GM11168 (cell line): ENCODE results near the gene SV2C.
"Not testable (repeated sequence)": the region's sequence is repeated elsewhere in the genome, so short reads cannot be mapped to it uniquely, and the experiment has no call there.

Source experiments
- in situ Hi-C: fragments of 300-500 bp; cut with MboI; formaldehyde crosslinking; loops from one replicate; pipeline ENCODE4 v1.12.0; 2022; ENCODE audit warnings: low sequenced_read_pairs; ENCODE audit not compliant: unreplicated experiment

Gene SV2C

GRCh38 chr5:76289692-76290091, 206.5 kb downstream of the SV2C start:
- in situ Hi-C loops = no loop called here

DNA sequence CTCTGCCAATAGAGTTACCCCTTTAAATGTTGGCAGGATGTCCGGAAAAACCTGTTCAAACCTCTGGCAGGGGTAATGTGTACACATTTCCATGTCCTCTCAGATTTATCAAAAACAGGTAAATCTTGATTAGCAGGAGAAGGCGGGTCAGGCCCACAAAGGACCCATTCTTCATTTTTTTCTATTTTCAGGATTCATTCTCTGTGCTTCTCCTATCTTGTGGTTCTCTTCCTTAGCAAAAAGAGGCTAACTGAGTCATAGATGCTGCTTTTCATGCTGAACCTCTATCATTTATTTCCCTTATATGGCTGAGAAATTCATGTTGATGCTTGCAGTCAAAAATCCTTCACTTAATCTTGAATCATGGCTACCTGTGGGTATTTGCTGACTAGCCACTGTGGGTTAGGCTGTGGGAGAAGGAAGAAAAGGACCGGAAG, 207.2 kb downstream of the SV2C start:
- in situ Hi-C loops = no loop called here

DNA sequence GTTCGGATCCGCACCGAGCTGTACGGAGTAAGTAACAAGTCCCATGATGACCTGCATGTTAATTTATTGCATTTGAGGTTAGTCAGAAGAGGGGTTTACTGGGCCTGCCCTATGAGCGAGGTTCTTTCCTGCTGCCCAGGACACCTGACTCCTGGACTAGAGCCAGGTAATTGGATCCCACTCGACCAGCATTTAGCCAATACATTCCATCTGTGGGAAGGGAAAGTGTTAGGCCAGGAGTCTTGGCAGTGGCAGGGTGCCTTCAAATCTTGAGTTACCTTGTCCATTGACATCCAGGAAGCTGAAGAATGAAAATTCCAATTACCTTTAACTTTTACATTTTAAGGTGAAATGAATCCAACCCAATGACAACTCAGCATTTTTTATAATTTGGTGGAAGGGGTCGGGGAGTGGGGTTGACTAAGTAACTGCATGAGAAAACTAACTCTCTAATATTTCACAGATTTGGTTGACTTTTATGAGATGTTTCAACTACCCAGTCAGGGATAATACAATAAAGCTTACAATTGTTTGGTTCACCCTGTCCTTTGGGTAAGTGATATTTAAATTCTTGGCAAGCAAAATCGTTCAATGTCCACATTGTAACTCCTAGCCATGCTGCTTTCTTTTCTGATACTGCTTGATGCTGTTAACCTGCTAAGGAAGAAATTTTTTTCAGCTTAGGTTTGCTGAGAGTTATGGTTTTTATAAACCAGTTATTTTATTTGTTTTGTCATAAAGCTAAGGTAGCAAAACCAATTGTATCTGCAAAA, 208.3 kb downstream of the SV2C start:
- in situ Hi-C loops = no loop called here

- in situ Hi-C loops = no loop called here
Observed at GRCh38 chr5:76292620-76293322, 209.6 kb downstream of the SV2C start.

GRCh38 chr5:76294573-76294972, 211.4 kb downstream of the SV2C start:
- in situ Hi-C loops = no loop called here

- in situ Hi-C loops = no loop called here
Observed at GRCh38 chr5:76298852-76299251, 215.7 kb downstream of the SV2C start.

- in situ Hi-C loops = no loop called here
Observed at GRCh38 chr5:76299592-76299991, 216.4 kb downstream of the SV2C start.

- in situ Hi-C loops = not testable (repeated sequence)
Observed at GRCh38 chr5:76301932-76302331, 218.7 kb downstream of the SV2C start.

GRCh38 chr5:76302661-76303060, 219.5 kb downstream of the SV2C start:
- in situ Hi-C loops = not testable (repeated sequence)

DNA sequence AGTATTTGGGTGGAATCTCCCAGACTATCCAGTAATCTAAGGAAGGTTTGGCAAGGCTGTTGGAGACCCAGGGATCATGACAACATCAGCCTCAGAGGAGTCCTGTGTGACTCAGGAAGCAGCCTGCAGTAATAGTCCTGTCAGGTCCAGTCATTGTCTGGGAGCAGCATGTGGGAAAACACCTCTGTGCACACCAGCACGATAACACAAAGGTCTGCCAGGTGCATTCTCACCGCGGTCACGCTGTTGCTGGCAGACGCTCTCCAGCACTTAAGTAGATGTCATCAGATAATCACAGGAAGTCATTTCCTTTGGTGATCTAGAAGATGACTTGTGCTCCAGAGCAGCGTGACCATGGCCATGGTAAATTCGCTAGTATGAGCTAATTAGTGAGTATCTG, 220.7 kb downstream of the SV2C start:
- in situ Hi-C loops = no loop called here

DNA sequence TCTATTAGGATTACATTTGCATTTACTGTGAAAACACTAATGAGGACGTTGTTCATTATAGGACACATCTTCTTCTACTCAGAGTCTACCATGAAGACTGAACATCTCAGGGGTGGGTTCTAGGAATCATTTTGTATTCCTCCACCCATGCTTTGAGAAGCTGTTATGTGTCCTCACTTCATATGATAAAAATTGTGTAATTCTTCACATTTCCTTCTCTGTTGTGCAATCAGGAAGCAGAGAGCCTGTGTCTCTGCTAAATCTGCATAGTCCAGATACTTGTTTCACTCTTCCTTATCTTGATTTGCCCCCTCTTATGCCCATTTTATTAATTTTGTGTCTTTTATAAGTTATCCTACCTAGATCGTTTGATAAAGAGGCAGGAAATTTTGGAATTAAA, 222.1 kb downstream of the SV2C start:
- in situ Hi-C loops = no loop called here

DNA sequence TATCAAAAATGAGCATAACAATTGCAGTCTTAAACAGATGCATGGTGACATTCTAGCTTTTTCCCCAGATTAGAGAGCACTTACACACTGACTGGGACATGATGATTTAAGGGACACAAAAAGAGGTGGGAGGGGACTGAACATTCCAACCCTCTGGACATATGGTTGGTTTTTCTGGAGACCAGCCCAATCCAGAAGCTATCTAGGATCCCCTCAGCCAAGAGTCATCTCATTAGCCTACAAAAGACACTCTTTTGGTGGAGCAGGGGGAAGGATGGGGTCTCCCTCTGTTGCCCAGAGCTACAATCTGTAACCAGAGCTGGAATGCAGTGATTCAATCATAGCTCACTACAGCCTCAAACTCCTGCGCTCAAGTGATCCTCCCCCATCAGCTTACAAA, 222.6 kb downstream of the SV2C start:
- in situ Hi-C loops = no loop called here

GRCh38 chr5:76310208-76310607, 227.0 kb downstream of the SV2C start:
- in situ Hi-C loops = no loop called here

DNA sequence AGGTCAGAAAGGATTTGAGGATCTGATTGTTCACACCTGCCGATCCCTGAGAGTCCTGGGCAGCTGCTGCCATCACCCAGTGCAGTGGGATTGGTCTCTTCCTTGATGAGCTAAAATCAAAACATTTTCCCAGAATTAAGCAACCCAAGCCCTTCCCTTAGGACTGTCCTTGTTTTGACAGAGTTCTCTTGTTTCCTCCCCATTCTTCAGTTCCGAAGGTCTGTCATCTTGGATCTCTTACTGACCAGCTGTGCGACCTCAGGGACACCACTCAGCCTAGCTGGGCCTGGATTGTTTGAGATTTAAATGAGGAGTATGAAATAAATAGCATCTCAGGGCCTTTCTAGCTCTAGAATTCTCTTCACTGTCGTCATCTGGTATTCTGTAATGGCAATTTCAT, 229.6 kb downstream of the SV2C start:
- in situ Hi-C loops = no loop called here

DNA sequence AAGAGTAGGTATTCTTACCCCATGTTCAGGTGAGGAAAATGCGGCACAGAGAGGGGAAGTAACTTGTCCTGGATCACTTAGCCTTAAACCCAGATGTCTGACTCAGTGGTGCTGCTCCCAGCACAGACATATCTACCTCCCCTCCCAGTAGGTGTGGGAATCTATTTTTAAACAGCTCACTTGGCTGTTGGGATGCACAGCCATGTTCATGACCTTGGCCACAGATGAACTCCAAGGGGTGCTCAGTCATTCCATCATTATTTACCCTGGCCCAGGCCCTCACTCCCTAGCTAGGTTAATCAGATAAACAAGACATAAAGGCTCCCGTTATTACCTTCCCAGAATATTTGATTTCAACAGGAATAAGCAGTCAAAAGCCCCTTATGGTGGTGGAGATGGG, 231.5 kb downstream of the SV2C start:
- in situ Hi-C loops = no loop called here

DNA sequence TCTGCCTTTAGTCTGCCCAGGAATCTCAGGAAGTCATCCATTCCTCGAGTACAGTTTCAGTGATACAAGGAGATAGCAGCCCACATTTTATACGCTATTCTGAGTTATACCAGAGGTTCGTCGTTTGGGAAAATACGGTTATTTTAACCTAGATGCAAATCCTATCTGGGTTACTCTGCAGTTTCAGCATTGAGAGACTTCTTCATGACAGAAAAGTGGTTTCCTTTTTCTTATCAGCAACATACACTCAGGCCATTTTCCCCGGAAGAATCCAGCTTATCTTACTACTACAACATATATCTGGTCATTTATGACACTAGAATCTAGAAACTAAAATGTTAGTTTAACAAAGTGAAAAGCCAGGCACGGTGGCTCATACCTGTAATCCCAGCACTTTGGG, 236.5 kb downstream of the SV2C start:
- in situ Hi-C loops = no loop called here

DNA sequence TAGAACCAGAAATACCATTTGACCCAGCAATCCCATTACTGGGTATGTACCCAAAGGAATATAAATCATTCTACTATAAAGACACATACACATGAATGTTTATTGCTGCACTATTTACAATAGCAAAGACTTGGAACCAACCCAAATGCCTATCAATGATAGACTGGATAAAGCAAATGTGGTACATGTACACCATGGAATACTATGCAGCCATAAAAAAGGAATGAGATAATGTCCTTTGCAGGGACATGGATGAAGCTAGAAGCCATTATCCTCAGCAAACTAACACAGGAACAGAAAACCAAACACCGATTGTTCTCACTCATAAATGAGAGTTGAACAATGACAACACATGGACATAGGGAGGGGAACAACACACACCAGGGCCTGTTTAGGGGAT, 240.3 kb downstream of the SV2C start:
- in situ Hi-C loops = not testable (repeated sequence)

GRCh38 chr5:76325326-76325725, 242.1 kb downstream of the SV2C start:
- in situ Hi-C loops = no loop called here

GRCh38 chr5:76325876-76326491, 242.8 kb downstream of the SV2C start:
- in situ Hi-C loops = no loop called here

GRCh38 chr5:76326577-76327302, 243.6 kb downstream of the SV2C start:
- in situ Hi-C loops = no loop called here

DNA sequence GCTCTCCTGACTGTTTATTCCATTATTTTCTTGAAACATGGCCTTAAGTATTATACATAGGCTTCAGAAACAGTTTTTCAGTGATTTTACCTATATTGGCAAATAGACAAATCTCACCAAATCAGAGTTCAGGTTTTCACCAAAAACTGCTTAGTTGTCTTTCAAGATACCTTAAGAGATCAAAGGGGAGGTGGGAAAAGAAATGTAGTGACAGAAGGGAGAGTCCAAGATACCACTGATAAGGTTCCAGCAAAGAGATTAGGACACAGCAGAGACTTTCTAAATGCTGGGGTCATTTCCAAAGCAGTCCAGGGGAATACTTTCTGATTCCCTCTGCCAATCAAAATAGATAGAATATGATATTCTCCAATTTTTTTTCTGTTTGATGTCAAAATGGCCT, 246.2 kb downstream of the SV2C start:
- in situ Hi-C loops = no loop called here
